ENCODE results near the gene SLC5A2.
"Not testable (repeated sequence)": the region's sequence is repeated elsewhere in the genome, so short reads cannot be mapped to it uniquely, and the experiment has no call there.

SLC5A2 gene

DNA sequence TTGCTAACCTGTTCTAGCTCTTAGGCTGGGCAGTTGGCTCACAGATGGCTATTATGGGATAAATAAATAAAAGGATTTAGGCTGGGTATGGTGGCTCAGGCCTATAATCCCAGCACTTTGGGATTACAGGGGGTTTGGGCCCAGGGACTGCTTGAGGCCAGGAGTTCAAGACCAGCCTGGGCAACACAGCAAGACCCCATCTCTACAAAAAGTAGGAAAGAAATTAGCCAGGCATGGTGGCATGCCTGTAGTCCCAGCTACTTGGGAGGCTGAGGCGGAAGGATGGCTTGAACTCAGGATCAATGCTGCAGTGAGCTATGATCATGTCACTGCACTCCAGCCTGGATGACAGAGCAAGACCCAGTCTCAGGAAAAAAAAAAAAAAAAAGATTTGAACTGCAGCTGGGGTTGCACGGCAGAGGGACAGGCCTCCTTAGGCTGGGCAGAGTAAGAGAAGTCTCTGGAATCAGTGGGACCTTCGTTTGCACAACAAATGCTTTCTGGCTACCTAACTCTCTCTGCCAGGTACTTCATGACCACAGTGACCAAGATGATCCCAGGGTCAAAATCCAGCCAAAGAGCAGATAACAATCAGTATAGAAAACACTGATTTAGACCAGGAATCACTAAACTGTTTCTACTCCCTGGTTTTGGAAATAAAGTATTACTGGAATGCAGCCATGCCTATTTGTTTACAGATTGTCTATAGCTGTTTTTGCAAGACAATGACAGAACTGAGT lies 18.5 kb downstream of the SLC5A2 start:
- no peak for DNase-seq

DNA sequence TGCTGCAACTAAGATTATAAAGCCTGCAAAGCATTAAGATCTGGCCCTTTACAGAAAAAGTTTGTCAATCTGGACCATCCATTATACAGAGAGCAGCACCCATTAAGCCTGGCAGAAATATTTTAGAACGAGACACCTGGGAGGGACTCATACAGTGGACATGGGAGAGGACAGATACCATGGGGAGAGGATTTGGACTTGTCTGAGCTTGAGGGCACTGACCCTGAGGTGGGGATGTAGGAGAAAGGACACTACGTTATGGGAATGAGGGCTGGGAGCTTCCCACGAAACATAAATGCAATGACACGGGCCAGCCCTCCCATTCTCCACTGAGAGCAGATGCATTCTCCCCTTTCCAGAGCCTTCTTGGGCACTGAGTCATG lies 19.0 kb downstream of the SLC5A2 start:
- no peak for DNase-seq

- no peak for DNase-seq
Measured at GRCh38 chr16:31502981-31503380, 20.1 kb downstream of the SLC5A2 start.

DNA sequence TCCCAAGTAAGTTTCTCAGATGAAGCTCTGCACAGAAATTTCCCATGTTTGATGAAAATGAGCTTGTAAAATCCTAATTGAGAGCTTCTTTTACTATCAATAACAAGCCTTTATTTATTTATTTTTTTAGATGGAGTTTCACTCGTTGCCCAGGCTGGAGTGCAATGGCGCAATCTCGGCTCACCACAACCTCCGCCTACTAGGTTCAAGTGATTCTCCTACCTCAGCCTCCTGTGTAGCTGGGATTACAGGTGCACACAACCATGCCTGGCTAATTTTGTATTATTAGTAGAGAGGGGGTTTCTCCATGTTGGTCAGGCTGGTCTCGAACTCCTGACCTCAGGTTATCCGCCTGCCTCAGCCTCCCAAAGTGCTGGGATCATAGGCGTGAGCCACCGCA lies 20.6 kb downstream of the SLC5A2 start:
- not testable (repeated sequence) for DNase-seq

- no peak for DNase-seq
Measured at GRCh38 chr16:31504159-31504558, 21.2 kb downstream of the SLC5A2 start.

GRCh38 chr16:31505483-31505882 lies 22.6 kb downstream of the SLC5A2 start:
- DNase-seq: no peak

- DNase-seq: no peak
Measured at GRCh38 chr16:31507617-31507928, 24.6 kb downstream of the SLC5A2 start.

DNA sequence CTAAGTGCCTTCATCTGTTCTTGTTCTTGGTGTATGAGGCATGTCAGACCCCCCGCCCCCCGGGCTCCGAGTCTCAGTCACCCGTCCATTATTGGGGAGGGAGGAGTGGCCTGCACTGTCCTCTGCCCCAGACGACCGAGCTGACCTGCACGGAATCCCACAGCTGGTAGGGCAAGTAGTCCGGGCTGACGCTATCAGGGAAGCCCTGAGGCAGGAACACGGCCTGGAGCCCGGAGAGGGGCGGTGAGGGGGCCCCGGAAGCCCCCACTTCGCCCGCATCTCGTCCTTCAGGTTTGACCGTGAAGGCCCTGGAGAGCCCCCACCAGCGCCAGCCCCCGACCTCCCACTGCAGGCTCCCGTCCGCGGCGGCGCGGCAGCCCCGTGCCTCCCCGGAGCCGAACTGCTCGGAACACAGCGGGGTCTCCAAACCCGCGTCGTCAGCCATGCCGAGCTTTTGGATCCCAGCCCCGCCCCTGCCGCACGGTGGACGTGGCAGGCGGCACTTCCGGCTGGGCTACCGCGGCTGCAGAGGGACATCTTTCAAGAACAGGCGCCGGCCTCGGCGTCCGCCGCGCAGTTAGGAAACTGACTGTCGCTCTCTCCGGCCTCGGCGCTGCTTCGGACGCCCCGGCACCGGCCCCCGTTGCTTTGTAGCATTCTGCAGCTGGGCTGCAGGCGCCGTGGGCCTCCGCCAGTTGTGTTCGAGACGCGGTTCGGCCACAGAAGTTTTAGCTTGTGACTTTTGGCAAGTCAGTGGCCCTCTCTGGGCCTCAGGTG lies 25.2 kb downstream of the SLC5A2 start, which contains the start of gene RUSF1:
Gene RUSF1 (minus strand): TSS at position 463 of the 777 bp plus-strand sequence. CDS start 18 bp downstream, at position 445.
- DNase-seq: peak; percentile 69

GRCh38 chr16:31508706-31509195 lies 25.8 kb downstream of the SLC5A2 start:
- DNase-seq: no peak

GRCh38 chr16:31513126-31513525 lies 30.2 kb downstream of the SLC5A2 start:
- DNase-seq: peak; percentile 69

DNA sequence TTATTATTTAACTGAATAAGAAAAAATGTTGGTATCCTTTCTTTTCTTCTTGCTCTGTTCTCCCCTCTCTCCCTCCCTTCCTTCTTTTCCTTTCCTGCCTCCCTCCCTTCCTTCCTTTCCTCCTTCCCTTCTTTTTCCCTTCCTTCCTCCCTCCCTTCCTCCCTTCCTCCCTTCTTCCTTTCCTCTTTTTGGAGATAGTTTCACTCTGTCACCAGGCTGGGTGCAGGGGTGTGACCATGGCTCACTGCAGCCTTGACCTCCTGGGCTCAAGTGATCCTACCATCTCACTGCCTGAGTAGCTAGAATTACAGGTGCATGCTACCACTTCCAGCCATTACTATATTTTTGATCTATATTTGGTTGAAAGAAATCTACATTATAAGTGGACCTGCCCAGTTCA lies 31.0 kb downstream of the SLC5A2 start:
- DNase-seq: no peak

DNA sequence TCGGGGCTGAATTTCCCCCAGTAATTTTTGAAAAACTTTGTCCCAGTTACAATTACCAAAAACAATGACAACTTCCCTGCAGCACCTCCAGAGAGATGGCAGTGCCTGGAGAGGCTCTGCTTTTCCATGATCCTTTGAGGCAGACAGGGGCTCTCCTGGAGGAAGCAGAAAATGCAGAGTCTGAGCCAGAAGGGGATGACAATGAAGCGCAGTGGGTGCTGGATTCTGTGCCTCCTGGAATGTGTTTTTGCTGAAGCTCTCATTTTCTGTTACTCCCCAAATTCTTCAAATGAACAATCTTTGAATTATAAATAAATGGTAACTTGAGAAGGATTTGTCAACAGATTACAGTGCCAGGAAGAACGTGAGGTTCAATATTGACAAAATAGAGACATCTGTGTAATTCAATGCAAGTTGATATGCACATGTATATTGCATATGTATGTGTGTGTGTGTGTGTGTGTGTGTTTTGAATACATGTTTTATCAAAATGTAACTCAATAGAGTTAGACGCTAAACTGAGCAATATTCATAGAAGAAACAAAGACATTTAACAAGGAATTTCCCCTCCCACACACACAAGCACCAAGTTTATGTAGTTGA lies 35.0 kb downstream of the SLC5A2 start:
- no peak for DNase-seq

DNA sequence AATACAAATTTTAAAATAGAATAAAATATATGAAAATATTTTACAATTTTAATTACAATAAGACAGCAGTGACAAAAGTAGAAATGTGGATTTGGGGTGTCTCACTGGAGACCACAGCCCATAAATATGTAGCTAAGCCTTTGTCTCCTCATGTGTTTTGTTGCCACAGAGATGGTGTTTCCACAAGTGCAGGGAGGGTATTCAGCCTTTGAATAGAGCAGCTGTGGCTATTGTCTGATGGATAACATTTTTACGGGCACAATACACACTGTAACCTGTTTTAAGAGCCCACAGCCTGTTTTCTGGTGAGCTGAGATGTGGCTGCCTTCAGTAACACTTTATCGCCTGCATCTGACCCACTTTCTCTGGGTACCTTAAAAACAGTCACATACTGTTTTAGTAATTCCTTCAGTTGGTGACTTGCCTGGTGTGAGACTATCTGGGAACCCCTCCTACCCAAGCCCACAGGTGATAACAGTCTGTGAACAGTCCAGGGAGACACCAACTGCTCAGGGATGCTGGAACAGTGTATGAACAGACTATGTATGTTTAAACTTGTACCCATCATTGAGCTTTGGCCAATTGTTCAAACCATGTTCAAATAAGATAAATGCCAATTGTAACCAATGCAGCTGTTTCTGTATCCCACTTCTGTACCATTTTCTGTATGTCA lies 37.0 kb downstream of the SLC5A2 start:
- DNase-seq: no peak

GRCh38 chr16:31521368-31521767 lies 38.4 kb downstream of the SLC5A2 start:
- DNase-seq: no peak

- DNase-seq: no peak
Measured at GRCh38 chr16:31522071-31522470, 39.1 kb downstream of the SLC5A2 start.

DNA sequence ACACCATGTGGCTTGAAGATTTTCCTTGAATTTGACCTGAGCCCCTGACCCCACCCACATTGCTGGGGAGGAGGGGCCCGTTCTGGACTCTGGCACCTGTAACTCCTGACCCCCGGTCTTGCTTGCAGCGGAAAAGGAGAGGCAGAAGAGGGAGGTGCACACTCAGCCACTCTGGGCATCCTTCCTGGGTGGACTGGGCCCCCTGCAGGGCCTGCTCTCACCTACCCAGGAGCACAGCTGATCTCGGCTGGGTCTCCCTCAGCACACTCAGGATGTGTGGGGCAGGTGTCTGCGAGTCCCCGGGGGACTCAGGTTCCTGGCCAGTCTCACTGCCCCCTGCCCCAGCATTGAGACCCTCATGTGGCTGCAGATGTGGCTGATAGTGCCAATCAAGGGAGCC lies 40.8 kb downstream of the SLC5A2 start:
- DNase-seq: not testable (repeated sequence)

GRCh38 chr16:31525113-31525512 lies 42.2 kb downstream of the SLC5A2 start:
- DNase-seq: no peak

DNA sequence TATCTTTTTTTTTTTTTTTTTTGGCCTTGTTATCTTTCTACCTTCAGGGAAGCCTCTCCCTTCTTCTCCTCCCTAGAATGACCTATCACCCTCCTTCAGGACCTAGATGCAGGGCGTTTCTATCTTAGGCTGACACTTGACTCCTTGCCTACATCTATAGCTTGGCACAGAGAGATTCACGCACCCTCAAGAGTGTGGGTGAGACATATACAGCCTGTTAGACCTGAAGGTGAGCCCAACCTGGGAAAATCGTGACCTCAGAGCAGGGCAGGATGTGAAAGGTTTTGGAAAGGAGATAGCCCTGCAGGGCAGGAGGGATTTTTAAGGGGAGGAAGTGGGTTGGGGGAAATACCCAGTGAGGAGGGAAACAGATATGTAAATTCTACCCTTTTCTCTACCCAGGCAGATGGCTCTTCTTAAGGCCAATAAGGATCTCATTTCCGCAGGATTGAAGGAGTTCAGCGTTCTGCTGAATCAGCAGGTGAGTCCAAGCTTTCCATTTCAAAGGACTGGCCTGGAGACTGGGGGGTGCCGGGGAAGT lies 44.9 kb downstream of the SLC5A2 start, which contains the start of gene AHSP:
Gene AHSP (plus strand): TSS at position 167 of the 541 bp plus-strand sequence. CDS start 240 bp downstream, at position 407.
- DNase-seq: no peak

DNA sequence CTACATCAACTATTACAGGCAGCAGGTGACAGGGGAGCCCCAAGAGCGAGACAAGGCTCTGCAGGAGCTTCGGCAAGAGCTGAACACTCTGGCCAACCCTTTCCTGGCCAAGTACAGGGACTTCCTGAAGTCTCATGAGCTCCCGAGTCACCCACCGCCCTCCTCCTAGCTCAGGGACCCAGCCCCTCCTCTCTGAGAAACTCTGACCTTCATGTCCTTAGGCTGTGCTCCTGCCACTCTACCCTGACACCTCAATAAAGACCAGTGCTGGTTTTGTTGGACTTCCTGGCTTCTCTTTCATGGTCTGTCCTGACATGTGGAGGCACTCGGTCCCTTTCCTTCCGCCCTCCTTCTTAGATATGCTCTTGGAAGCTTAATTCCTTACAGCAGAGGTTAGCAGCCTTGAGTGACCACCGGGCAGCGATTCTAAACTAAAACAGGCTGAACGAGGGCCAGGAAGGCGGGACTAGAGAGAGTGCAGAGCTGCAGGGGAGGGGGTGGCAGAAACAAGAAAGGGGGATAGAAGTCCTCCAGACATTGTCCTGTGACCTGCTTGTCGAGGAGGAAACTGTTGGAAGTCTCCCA lies 45.7 kb downstream of the SLC5A2 start:
- no peak for DNase-seq

DNA sequence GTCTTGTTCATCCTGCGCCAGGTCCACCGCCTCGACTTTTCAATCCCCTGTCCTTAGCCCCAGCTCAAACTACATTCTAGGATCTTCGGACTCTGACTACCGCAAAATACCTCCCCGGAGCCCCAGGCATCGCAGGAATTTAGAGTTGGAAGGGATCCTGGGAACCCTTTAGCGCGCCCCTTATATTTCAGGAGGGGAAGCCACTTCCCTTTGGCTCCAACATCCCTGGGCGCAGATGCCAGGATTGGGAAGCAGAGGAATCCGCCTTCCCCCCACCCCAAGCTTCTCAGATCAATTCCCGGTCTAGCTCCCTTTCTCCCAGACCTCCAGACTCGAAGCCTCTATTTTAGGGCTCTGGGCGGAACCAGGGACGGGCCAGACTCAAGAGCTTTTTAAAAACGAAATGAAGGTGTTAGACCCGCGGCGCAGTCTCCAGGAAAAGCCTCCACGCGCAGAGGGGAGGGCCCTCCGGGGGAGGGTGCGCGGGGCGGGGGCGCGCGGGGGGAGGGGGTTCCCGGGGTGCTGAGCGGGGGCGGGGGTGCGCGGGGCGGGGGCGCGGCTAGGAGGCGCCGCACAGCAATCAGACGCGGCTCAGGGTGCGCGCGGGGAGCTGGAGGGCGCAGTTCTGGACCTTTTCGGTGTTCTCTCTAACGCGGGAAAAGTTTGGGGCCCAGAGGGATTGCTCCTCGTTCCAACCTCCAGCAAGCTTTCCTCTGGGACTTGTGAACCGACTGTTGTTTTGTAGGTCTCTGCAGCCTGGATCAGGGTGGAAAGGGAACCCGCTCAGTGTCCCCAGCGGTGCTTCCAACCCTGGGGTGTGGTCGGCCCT lies 46.4 kb downstream of the SLC5A2 start:
- DNase-seq: no peak

DNA sequence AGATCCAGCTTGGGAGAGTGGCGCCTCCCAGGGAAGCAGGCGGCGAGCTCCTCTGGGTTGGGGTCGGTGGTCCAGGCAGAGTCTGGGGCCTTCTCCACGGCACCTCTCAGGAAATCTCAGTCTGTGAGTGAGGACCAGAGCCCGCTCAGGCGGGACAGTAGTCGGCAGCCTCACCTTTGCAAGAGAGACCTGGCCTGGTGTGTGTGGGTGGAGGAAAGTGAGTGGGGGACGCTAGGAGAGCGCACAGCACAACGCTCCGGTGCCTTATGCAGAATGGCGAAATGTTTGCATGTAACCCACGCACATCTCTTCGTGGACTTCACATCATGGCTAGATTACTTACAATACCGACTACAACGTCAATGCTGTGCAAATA lies 47.0 kb downstream of the SLC5A2 start:
- no peak for DNase-seq

GRCh38 chr16:31530405-31530804 lies 47.5 kb downstream of the SLC5A2 start:
- DNase-seq: no peak
